GM21526 (cell line): ENCODE measurements around the gene GLIPR2.

Source experiments
- ATAC-seq: cut with Tn5 transposase; IDR thresholded peaks from one replicate; pipeline ENCODE4 v1.9.1; 2021; ENCODE audit warnings: moderate library complexity; ENCODE audit not compliant: unreplicated experiment, low FRiP score

The GLIPR2 gene

GRCh38 chr9:36190388-36191289 is 54.1 kb downstream of the GLIPR2 start, which contains the start of gene CLTA:
Gene CLTA, plus strand, starts transcription at chr9:36190921. Its CDS starts 136 bp downstream, at chr9:36191057.
- peak; percentile 92 for ATAC-seq

- peak; percentile 8 for ATAC-seq
These were observed 54.7 kb downstream of the GLIPR2 start for GRCh38 chr9:36191290-36191645.

GRCh38 chr9:36191686-36192085 is 55.2 kb downstream of the GLIPR2 start:
- no peak for ATAC-seq

- ATAC-seq = no peak
These were observed 55.7 kb downstream of the GLIPR2 start for GRCh38 chr9:36192196-36192595.

- no peak for ATAC-seq
These were observed 56.5 kb downstream of the GLIPR2 start for GRCh38 chr9:36193023-36193422.

GRCh38 chr9:36194326-36195000 is 57.9 kb downstream of the GLIPR2 start:
- no peak for ATAC-seq

GRCh38 chr9:36204906-36205547 is 68.5 kb downstream of the GLIPR2 start:
- ATAC-seq = no peak

GRCh38 chr9:36207016-36207415 is 70.5 kb downstream of the GLIPR2 start:
- no peak for ATAC-seq

GRCh38 chr9:36207546-36208012 is 71.0 kb downstream of the GLIPR2 start:
- ATAC-seq = no peak

- no peak for ATAC-seq
These were observed 72.2 kb downstream of the GLIPR2 start for GRCh38 chr9:36208521-36209253.

- no peak for ATAC-seq
These were observed 74.2 kb downstream of the GLIPR2 start for GRCh38 chr9:36210722-36211121.

- no peak for ATAC-seq
These were observed 75.0 kb downstream of the GLIPR2 start for GRCh38 chr9:36211510-36211909.

- ATAC-seq = no peak
These were observed 76.9 kb downstream of the GLIPR2 start for GRCh38 chr9:36213387-36213786.
